ENCODE data around the gene PODXL2. TPM values are rescaled to one million over a fixed set of nuclear protein-coding genes. Genes with fewer than 3 reads are reported as not detected.

PODXL2 gene
- total RNA-seq, 1 donor from 2014 or later, result 28.9 TPM

DNA sequence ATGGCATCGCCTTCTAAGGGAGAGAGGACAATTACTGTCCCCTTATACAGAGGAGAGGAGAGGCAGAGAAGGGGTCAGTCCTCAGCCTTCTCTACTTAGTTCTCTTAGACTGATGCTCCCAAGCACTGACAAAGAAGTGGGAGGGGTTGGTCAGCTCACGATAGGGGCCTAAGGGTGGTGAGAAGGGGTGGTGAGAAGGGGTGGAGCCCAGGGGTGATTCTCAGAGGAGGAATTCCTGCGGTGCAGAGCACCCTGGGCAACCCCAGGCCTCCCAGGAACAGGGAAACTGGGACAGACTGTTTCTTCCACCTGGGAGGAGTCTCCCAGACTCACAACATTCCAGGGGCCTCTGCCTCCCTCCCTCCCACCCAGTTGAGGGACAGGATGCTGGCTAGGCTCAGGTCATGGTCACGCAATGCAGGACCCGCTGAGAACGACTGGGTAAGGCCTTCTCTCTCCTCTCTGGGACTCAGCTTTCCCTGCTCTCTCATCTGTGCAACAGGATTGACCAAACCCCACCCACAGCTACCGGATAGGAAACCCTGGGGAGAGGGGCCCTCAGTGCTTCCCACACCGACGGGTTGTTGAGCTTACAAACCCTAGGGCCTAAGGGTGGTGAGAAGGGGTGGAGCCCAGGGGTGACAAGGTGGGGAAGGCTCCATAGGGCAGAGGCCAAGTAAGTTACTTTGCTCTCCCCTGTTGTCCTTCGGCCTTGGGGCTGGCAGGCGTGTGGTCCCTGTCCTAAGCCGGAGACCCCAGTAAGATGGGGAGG, 40.0 kb upstream of the PODXL2 start:
- peak overlapping the region; percentile 95 for H3K4me3 ChIP-seq (ENCODE audit: low read depth, low read length)
- TF ChIP-seq, protein P1, sequence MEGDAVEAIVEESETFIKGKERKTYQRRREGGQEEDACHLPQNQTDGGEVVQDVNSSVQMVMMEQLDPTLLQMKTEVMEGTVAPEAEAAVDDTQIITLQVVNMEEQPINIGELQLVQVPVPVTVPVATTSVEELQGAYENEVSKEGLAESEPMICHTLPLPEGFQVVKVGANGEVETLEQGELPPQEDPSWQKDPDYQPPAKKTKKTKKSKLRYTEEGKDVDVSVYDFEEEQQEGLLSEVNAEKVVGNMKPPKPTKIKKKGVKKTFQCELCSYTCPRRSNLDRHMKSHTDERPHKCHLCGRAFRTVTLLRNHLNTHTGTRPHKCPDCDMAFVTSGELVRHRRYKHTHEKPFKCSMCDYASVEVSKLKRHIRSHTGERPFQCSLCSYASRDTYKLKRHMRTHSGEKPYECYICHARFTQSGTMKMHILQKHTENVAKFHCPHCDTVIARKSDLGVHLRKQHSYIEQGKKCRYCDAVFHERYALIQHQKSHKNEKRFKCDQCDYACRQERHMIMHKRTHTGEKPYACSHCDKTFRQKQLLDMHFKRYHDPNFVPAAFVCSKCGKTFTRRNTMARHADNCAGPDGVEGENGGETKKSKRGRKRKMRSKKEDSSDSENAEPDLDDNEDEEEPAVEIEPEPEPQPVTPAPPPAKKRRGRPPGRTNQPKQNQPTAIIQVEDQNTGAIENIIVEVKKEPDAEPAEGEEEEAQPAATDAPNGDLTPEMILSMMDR (conservative IDR thresholded peaks at IDR 0.05; ENCODE audit: low read depth, low read length), result no peak

DNA sequence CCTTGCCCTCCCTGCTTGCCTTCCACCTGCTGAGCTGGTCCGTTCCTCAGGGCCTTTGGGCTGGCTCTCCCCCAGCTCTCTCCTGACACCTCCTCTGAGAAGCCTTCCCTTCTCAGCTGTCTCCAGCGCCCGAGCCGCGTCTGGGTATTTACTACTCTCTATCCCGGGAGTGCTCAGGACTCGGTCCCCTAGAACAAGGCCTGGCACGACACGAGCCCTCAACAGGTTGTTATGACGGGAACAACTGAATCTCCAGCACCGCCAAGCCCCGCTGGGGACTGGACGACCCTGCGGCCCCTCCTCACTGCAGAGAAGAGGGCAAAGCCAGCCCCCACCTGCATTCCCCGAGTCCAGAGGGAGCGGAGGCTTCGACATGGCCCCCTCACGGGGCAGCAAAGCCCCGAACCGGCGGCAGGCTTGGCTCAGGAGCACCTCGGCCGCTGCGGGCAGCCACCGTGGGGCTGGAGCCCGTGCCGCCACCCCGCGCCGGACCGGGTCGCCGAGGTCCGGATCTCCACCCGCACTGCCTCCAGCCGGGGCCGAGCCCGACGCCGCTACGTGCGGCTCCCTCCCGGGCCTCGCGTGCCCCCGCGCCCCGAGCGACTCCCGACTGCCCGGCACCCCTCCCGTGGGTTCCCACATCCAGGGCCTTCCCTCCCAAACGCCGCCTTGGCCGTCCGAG, 39.2 kb upstream of the PODXL2 start:
- H3K4me3 ChIP-seq (ENCODE audit: low read depth, low read length), result peak overlapping the region; percentile 95
- TF ChIP-seq, protein P1 (conservative IDR thresholded peaks at IDR 0.05; ENCODE audit: low read depth, low read length), result no peak
- no peak for DNase-seq (ENCODE audit: low read depth)

More for the DNA sequence above, 40.0 kb upstream of the PODXL2 start:
- no peak for DNase-seq (ENCODE audit: low read depth)

- no peak for DNase-seq (ENCODE audit: low read depth)
- H3K4me3 ChIP-seq (ENCODE audit: low read depth, low read length), result peak overlapping the region; percentile 95
- TF ChIP-seq, protein P1 (conservative IDR thresholded peaks at IDR 0.05; ENCODE audit: low read depth, low read length), result no peak
Observed at GRCh38 chr3:127590282-127590592, 38.7 kb upstream of the PODXL2 start.

DNA sequence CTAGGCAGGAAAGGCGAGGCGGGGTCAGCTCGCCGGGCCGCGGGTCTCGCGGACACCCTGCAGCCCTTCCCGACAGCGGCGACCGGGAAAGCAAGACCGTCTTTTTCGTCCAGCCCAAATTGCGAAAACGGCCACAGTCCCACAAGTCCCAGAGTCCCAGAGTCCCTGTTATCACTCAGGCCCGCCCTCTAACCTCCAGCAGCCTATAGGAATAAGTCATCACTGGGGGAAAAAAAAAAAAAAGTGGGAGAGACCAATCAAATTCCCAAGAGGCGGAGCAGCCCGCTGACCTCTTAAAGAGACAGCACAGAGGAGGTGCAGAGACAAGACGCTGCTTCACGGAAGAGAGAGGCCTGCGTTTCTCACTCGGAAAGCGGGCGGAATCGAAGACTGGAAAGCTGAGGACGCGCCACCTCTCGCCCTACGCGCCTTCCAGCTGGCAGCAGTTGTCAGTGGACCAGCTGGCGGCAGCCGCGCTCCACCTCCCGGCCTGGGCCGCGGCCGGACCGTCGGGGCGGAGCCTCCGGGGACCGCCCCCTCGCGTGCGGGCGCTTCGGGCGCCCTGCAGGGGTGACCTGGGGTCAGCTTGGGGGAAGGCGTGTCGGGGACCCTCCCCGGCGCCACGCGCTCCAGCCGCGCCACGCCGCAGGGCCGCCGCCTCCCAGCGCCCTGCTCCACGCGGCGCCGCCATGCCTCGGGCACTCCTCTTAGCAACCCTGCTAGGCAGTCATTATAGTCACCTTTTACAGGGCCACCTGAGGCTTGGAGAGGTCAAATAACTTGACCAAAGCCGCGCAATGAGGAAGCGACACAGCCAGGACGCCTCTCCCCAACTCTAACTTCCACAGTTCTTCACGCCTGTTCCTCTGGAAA, 38.2 kb upstream of the PODXL2 start, which contains the start of gene TPRA1:
TSS of gene TPRA1 (minus strand) at position 141 of the 873 bp plus-strand sequence. CDS start 10,587 bp downstream, outside the sequence.
- DNase-seq (ENCODE audit: low read depth), result peak; percentile 90
- TF ChIP-seq, protein P1 (conservative IDR thresholded peaks at IDR 0.05; ENCODE audit: low read depth, low read length), result peak; percentile 31
- peak within 1 kb of the TSS; percentile 95 for H3K4me3 ChIP-seq (ENCODE audit: low read depth, low read length)

DNA sequence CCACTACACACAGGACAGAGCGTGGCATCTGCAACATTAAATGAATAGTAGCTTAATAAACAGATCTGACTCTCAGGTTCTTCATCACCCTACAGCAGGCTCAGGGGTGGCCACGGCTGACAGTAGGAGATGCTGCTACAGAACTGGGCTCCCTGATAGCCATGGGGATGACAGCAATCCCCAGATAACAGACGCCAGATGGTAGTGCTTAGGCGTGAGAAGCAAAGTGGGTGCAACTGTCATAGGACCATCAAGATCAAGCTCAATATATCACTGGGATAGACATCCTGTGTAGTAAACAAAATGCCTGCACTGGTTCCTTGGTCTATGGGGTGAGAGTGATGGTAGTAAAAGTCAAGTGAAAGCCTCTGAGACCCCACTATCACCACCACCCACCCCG, 35.8 kb upstream of the PODXL2 start:
- TF ChIP-seq, protein P1 (conservative IDR thresholded peaks at IDR 0.05; ENCODE audit: low read depth, low read length), result no peak
- H3K4me3 ChIP-seq (ENCODE audit: low read depth, low read length), result no peak overlapping the region
- no peak for DNase-seq (ENCODE audit: low read depth)

DNA sequence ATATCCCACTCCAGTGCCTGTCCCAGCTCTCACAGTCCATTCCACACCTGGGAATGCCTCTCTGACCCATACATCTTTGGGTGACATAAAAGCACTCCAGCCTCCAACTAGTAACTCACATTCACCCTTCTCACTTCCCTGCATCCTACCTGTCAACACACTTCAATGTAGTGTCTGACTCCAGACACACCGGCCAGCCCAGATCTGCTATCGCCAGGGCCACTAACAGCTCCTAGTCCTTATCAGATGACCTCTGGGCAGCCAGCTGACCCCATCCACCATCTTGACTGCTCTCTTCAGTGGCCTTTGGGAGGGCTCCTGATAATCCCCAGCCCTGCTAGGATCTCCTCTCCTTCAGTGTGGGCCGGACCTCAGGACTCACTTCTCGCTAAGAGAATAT, 33.7 kb upstream of the PODXL2 start:
- no peak overlapping the region for H3K4me3 ChIP-seq (ENCODE audit: low read depth, low read length)
- no peak for DNase-seq (ENCODE audit: low read depth)
- TF ChIP-seq, protein P1 (conservative IDR thresholded peaks at IDR 0.05; ENCODE audit: low read depth, low read length), result no peak
